ENCODE data around the gene SPINK1. TPM values are rescaled to one million over a fixed set of nuclear protein-coding genes. Genes with fewer than 3 reads are reported as not detected.

SPINK1 gene
- polyA plus RNA-seq, 4 donors, result 0.89 to 104 (median 58.7) TPM

Other genes starting within 250 kb of the SPINK1 start
- 1 to 10 TPM; 4.0 to 7.4 (median 6.1) TPM for gene JAKMIP2, start 48.9 kb downstream of the SPINK1 start, polyA plus RNA-seq (ENCODE audit: insufficient read length in 4 of 4)
- gene SCGB3A2, start 47.0 kb upstream of the SPINK1 start, polyA plus RNA-seq (ENCODE audit: insufficient read length in 4 of 4), result 1 to 10 TPM in 2 of 4 donors, not detected in 2; 6.9 to 7.1 TPM
- gene C5orf46, start 74.9 kb upstream of the SPINK1 start, polyA plus RNA-seq (ENCODE audit: insufficient read length in 4 of 4), result not detected
- under 1 TPM; 0.21 to 0.49 (median 0.32) TPM for gene SPINK5, start 232.3 kb upstream of the SPINK1 start, polyA plus RNA-seq (ENCODE audit: insufficient read length in 4 of 4)

Measured in left renal pelvis (tissue), 4 donors.